Naive thymus-derived CD4-positive, alpha-beta T cell (primary cell): ENCODE data around the gene NF2. TPM values are rescaled to one million over a fixed set of nuclear protein-coding genes. Genes with fewer than 3 reads are reported as not detected.

ENCODE experiments used
- ATAC-seq: fragments of 150-1000 bp; cut with Tn5 transposase; 2 replicates; pipeline ENCODE4 v1.10.0; 2021; ENCODE audit warnings: mild to moderate bottlenecking, moderate library complexity
- CTCF ChIA-PET: fragments of 350-600 bp; sonication (Branson Sonifier 250); formaldehyde crosslinking; loops from one replicate; lab custom pipeline; 2021; ENCODE audit warnings: antibody characterized with exemption; lab: Charles Lee
- POLR2A ChIA-PET: fragments of 350-600 bp; sonication (Branson Sonifier 250); formaldehyde crosslinking; loops from one replicate; lab custom pipeline; 2021; ENCODE audit warnings: antibody characterized with exemption, inconsistent platforms; lab: Charles Lee
- DNase-seq, 9 donors: peaks; one replicate each; pipeline versions ENCODE4 v3.0.0 to v3.0.0-alpha.2; 2020 to 2022; ENCODE audit warnings: mixed read lengths in 1 of 9
- H3K27ac ChIP-seq: one replicate; pipeline ENCODE4 v1.7.0; 2013; ENCODE audit warnings: mild to moderate bottlenecking, low read depth, low read length, moderate library complexity
- H3K27me3 ChIP-seq, 2 donors: one replicate each; pipeline ENCODE4 v1.7.0; 2013; ENCODE audit warnings: low read length in 2 of 2, mild to moderate bottlenecking in 2 of 2, moderate library complexity in 2 of 2; ENCODE audit not compliant: control insufficient read depth in 2 of 2, insufficient read depth in 2 of 2
- H3K36me3 ChIP-seq, 3 experiments: 1 replicate in 2 of 3; 2 replicates in 1 of 3; pipeline ENCODE4 v1.7.0; 2013; ENCODE audit warnings: low read length in 3 of 3, mild to moderate bottlenecking in 3 of 3, moderate library complexity in 1 of 3; ENCODE audit not compliant: insufficient read depth in 3 of 3, control insufficient read depth in 2 of 3
- H3K4me1 ChIP-seq, 2 donors: one replicate each; pipeline ENCODE4 v1.7.0; 2013; ENCODE audit warnings: low read length in 2 of 2, mild to moderate bottlenecking in 2 of 2, moderate library complexity in 1 of 2; ENCODE audit not compliant: control insufficient read depth in 2 of 2, insufficient read depth in 2 of 2
- H3K4me3 ChIP-seq: 2 replicates; pipeline ENCODE4 v1.7.0; 2013; ENCODE audit warnings: mild to moderate bottlenecking, low read length
- H3K9me3 ChIP-seq, 3 experiments: 1 replicate in 2 of 3; 2 replicates in 1 of 3; pipeline ENCODE4 v1.7.0; 2013; ENCODE audit warnings: low read length in 3 of 3; ENCODE audit not compliant: control insufficient read depth in 2 of 3
- H3K27ac Mint-ChIP-seq, 9 donors: one replicate each; pipeline ENCODE4 v1.8.0; 2020 to 2022; ENCODE audit warnings: mixed read lengths in 9 of 9, mild to moderate bottlenecking in 8 of 9, moderate library complexity in 5 of 9, inconsistent platforms in 2 of 9
- H3K27me3 Mint-ChIP-seq, 5 donors: one replicate each; pipeline ENCODE4 v1.8.0; 2021 to 2022; ENCODE audit warnings: mixed read lengths in 5 of 5, mild to moderate bottlenecking in 1 of 5
- H3K36me3 Mint-ChIP-seq, 5 donors: one replicate each; pipeline ENCODE4 v1.8.0; 2020 to 2022; ENCODE audit warnings: mixed read lengths in 5 of 5, mild to moderate bottlenecking in 3 of 5, inconsistent platforms in 1 of 5
- H3K4me1 Mint-ChIP-seq, 7 donors: one replicate each; pipeline ENCODE4 v1.8.0; 2020 to 2022; ENCODE audit warnings: mixed read lengths in 7 of 7, mild to moderate bottlenecking in 3 of 7, inconsistent platforms in 1 of 7
- H3K4me3 Mint-ChIP-seq, 10 donors: one replicate each; pipeline ENCODE4 v1.8.0; 2020 to 2022; ENCODE audit warnings: mild to moderate bottlenecking in 10 of 10, mixed read lengths in 10 of 10, moderate library complexity in 6 of 10, inconsistent platforms in 2 of 10
- H3K9me3 Mint-ChIP-seq, 11 donors: one replicate each; pipeline ENCODE4 v1.8.0; 2020 to 2022; ENCODE audit warnings: mixed read lengths in 11 of 11, mild to moderate bottlenecking in 4 of 11, inconsistent platforms in 1 of 11, moderate library complexity in 1 of 11
- intact Hi-C, 2 donors: fragments of 100-400 bp; cut with micrococcal nuclease; formaldehyde crosslinking; loops; one replicate each; pipeline ENCODE4 v1.15.1; 2023
- polyA plus RNA-seq, 2 donors: library from polyadenylated mRNA; unstranded; fragments of 300-500 nt; fragmentation: Illumina TruSeq; gene quantifications; one replicate each; pipeline ENCODE4 v1.2.3, GENCODE V29; 2021
- total RNA-seq, 6 experiments: library from RNA in 5 of 6; stranded (reverse) in 5 of 6; gene quantifications; 1 replicate in 5 of 6; 2 replicates in 1 of 6; pipeline ENCODE4 v1.2.3 and lab custom pipeline; 2021 to 2026

Gene NF2
- total and polyA plus RNA-seq, 7 experiments from 2014 or later = 15.6 to 56.3 (median 27.6) TPM

DNA sequence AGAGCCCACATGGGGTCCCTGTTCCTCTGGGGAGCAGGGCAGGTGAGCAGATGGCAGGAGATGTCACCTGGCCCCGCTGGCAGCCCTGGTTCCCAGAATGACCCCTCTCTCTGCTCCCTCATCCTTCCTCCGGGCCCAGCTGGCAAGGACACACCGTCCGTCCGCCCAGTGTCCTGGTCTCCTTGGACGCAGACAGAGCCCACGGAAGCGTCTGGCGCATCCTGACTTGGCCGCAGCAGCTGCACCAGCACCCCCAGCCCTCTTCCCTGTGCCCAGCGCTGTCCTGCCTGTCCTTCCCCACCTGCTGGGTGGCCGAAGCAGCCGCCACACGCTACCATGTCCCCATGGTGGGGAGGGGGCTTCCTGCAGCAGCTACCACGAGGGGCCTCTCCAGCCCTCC is 106.8 kb downstream of the NF2 start:
- Histone ChIP-seq H3K27ac (no peak overlapping the region), H3K9me3 (no peaks in the 10 kb centered on the region), H3K36me3 (no peaks in the 10 kb centered on the region), H3K27me3 (no peaks in the 10 kb centered on the region), H3K4me3 (no peak overlapping the region), H3K4me1 (no peaks in the 10 kb centered on the region)
- Mint-ChIP-seq H3K9me3 (peaks cover 0 to 2% (median 0%) of the 10 kb centered on the region in 11 donors), H3K4me1 (no peaks in the 10 kb centered on the region), H3K36me3 (no peaks in the 10 kb centered on the region), H3K4me3 (no peak overlapping the region), H3K27me3 (peaks cover 0 to 8% (median 3%) of the 10 kb centered on the region in 5 donors), H3K27ac (no peak overlapping the region)
- no peak for ATAC-seq
- DNase-seq = no peak
- ChIA-PET CTCF (interaction anchor here (0.5 kb wide), 1 partner anchor 678 kb away, joined by 3 read pairs; no protein-coding TSS in a partner anchor), POLR2A (no interaction called here)
- intact Hi-C loops = no loop called here

DNA sequence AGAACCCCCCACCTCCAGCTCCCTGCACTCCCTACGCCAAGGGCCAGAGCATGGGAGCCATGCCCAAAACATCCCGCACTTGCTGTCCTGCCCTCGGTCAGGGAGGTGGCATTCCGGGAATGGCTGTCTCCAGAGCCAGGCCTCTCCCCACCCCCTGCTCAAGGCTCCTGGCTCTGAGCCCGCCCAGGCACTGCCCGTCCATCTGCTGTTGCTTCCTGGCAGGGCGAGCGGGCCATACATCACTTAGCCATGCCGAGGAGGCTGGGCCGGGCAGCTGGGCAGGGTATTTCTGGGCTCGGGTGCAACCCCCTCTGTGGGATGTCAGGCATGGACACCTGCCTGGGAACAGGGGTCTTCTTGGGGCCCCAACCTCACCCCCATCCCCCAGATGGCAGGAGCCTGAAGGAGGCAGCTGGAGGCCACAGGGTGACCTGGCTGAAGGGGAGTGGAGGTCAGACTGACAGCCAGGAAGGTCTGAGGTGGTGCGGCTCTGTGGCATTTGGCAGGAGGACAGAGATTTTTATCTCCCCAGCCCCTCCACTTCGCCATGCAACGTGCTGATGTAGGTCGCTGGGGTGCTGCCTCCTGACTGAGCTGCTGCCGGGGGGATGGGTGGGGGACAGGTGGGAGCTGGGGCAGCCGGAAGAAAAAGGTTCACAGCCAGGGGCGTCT is 107.6 kb downstream of the NF2 start:
- peaks cover 3 to 13% (median 6%) of the 10 kb centered on the region in 5 donors for H3K27me3 Mint-ChIP-seq
- ChIA-PET CTCF (interaction anchor here (0.5 kb wide), 1 partner anchor 677 kb away, joined by 3 read pairs; no protein-coding TSS in a partner anchor), POLR2A (no interaction called here)
- intact Hi-C loops = no loop called here
- H3K4me3 Mint-ChIP-seq = no peak overlapping the region
- no peaks in the 10 kb centered on the region for H3K9me3 Mint-ChIP-seq
- no peak overlapping the region for H3K27ac ChIP-seq
- no peaks in the 10 kb centered on the region for H3K36me3 Mint-ChIP-seq
- H3K27me3 ChIP-seq = no peaks in the 10 kb centered on the region
- H3K36me3 ChIP-seq = no peaks in the 10 kb centered on the region
- no peaks in the 10 kb centered on the region for H3K4me1 Mint-ChIP-seq
- ATAC-seq (no peak), DNase-seq (no peak)
- H3K4me3 ChIP-seq = no peak overlapping the region
- no peaks in the 10 kb centered on the region for H3K9me3 ChIP-seq
- no peaks in the 10 kb centered on the region for H3K4me1 ChIP-seq
- H3K27ac Mint-ChIP-seq = no peak overlapping the region

DNA sequence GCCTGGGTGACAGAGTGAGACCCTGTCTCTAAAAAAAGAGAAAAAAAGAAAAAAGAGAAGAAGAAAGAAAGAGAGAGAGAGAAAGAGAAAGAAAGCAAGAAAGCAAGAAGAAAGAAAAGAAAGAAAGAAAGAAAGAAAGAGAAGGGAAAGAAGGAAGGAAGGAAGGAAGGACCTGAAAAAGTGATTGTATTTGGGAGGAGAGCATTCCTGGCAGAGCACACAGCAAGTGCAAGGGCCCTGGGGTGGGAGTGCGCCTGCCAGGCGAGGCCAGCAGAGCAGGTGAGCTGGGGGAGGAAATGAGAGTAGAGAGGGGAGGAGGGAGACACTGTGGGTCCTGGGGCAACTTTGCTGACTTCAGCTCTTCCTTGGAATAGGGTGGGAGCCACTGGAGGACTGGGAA is 108.7 kb downstream of the NF2 start:
- intact Hi-C loops = no loop called here
- DNase-seq (no peak), ATAC-seq (no peak)
- no peaks in the 10 kb centered on the region for H3K4me1 ChIP-seq
- H3K4me3 ChIP-seq = no peak overlapping the region
- H3K36me3 ChIP-seq = no peaks in the 10 kb centered on the region
- peaks cover 8 to 23% (median 16%) of the 10 kb centered on the region in 5 donors for H3K27me3 Mint-ChIP-seq
- no peaks in the 10 kb centered on the region for H3K9me3 ChIP-seq
- H3K27ac ChIP-seq = no peak overlapping the region
- no peaks in the 10 kb centered on the region for H3K4me1 Mint-ChIP-seq
- H3K9me3 Mint-ChIP-seq = no peaks in the 10 kb centered on the region
- no peaks in the 10 kb centered on the region for H3K27me3 ChIP-seq
- ChIA-PET CTCF (no interaction called here), POLR2A (no interaction called here)
- H3K27ac Mint-ChIP-seq = no peak overlapping the region
- H3K4me3 Mint-ChIP-seq = no peak overlapping the region
- no peaks in the 10 kb centered on the region for H3K36me3 Mint-ChIP-seq

DNA sequence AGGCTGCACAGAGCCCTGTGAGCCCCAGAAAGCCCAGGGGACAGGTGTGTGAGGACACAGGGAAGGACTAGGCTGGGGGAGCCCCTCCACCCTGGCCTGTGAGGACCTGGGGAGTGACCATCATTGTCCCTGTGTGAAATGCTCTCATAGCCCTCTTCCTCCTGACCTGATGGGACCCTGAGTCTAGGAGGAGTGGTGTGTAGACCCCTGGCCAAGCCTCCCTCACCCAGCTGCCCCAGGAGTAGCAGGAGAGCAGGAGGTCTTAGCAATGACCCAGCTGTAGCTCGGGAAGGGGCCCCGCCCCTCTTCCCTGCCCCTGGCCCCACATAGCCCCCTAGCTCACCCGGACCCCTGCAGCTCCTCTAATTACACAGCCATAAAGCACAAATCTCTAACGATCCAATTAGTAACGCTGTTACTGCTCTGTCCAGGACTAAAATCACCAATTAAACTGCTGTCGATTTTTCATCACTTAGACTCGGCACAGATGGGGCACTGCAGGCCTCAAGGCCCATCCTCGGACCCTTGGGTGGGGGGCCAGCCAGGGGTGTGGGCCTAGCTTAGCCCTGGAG is 109.8 kb downstream of the NF2 start:
- Histone ChIP-seq H3K4me1 (no peaks in the 10 kb centered on the region), H3K27ac (no peak overlapping the region), H3K27me3 (no peaks in the 10 kb centered on the region), H3K4me3 (no peak overlapping the region), H3K36me3 (no peaks in the 10 kb centered on the region), H3K9me3 (no peaks in the 10 kb centered on the region)
- Mint-ChIP-seq H3K27ac (no peak overlapping the region), H3K4me1 (no peaks in the 10 kb centered on the region), H3K9me3 (peaks cover 0 to under 1% (median 0%) of the 10 kb centered on the region in 11 donors), H3K27me3 (peaks cover 17 to 31% (median 22%) of the 10 kb centered on the region in 5 donors), H3K36me3 (no peaks in the 10 kb centered on the region), H3K4me3 (no peak overlapping the region)
- no peak for ATAC-seq
- no peak for DNase-seq
- ChIA-PET CTCF (no interaction called here), POLR2A (no interaction called here)
- intact Hi-C loops = no loop called here

DNA sequence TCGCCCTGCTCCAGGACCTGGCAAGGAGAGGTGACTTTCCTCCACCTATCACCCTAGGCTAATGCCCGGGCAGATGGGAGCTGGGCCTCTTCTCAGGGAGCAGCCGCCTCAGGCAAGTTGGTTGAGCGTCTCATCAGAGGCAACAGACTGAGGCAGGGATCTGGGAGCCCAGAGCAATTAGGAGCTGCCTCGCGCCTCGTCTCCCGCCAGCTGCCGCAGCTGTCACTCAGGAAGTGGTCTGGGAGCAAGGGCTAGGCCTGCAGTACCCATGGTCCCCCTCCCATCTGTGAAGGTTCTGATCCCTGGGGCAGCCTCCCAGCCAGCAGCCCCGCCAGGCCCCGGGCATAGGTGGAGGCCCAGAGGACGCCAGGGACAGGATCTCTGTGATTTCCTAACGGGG is 111.8 kb downstream of the NF2 start:
- intact Hi-C loops = no loop called here
- Histone ChIP-seq H3K36me3 (no peaks in the 10 kb centered on the region), H3K27me3 (no peaks in the 10 kb centered on the region), H3K9me3 (no peaks in the 10 kb centered on the region), H3K4me3 (no peak overlapping the region), H3K27ac (no peak overlapping the region), H3K4me1 (no peaks in the 10 kb centered on the region)
- peaks cover 0 to 2% (median 0%) of the 10 kb centered on the region in 11 donors for H3K9me3 Mint-ChIP-seq
- no peaks in the 10 kb centered on the region for H3K36me3 Mint-ChIP-seq
- ATAC-seq (no peak), DNase-seq (no peak)
- H3K4me3 Mint-ChIP-seq = no peak overlapping the region
- peaks cover 30 to 45% (median 34%) of the 10 kb centered on the region in 5 donors for H3K27me3 Mint-ChIP-seq
- ChIA-PET CTCF (no interaction called here), POLR2A (no interaction called here)
- no peak overlapping the region for H3K27ac Mint-ChIP-seq
- H3K4me1 Mint-ChIP-seq = no peaks in the 10 kb centered on the region

DNA sequence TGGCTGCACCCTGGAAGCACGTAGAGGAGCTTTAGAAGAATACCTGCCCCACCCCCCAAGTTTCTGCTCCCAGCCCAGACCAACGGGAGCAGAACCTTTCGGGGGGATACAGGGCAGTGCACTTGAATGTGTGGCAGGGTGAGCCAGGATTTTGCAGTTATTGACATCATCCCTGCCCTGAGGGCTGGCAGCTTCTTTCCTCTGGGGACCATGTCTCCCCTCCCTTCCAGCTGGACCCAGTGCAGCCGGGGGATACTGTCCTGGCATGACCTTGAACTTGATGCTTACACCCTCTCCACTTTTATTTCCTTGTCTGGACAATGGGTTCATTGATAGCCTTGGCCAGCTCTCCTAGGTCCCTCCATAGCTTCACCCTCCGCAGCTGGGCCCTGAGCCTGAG is 112.3 kb downstream of the NF2 start:
- DNase-seq (no peak), ATAC-seq (no peak)
- intact Hi-C loops = no loop called here
- Histone ChIP-seq H3K4me3 (no peak overlapping the region), H3K36me3 (no peaks in the 10 kb centered on the region), H3K27me3 (no peaks in the 10 kb centered on the region), H3K4me1 (no peaks in the 10 kb centered on the region), H3K9me3 (no peaks in the 10 kb centered on the region), H3K27ac (no peak overlapping the region)
- POLR2A ChIA-PET = no interaction called here
- CTCF ChIA-PET = no interaction called here
- H3K4me3 Mint-ChIP-seq = no peak overlapping the region
- H3K9me3 Mint-ChIP-seq = peaks cover 0 to 2% (median 0%) of the 10 kb centered on the region in 11 donors
- H3K36me3 Mint-ChIP-seq = no peaks in the 10 kb centered on the region
- H3K27ac Mint-ChIP-seq = no peak overlapping the region
- no peaks in the 10 kb centered on the region for H3K4me1 Mint-ChIP-seq
- H3K27me3 Mint-ChIP-seq = peaks cover 30 to 45% (median 34%) of the 10 kb centered on the region in 5 donors
